ENCODE measurements around the gene ARHGEF10L. TPM values are rescaled to one million over a fixed set of nuclear protein-coding genes. Genes with fewer than 3 reads are reported as not detected.

ARHGEF10L gene
- total RNA-seq, 3 donors from 2014 or later (not counting 1 experiment from before 2014, with no cell fraction given) = 0.70 to 1.7 (median 0.94) TPM

GRCh38 chr1:17658837-17659236 lies 119.3 kb downstream of the ARHGEF10L start:
- Mint-ChIP-seq H3K27me3 (ENCODE audit: low read depth in 2 of 2) (no peaks in the 10 kb centered on the region), H3K27ac (no peak overlapping the region), H3K4me1 (peaks cover 0 to 5% of the 10 kb centered on the region in 2 donors), H3K9me3 (no peaks in the 10 kb centered on the region), H3K36me3 (no peaks in the 10 kb centered on the region), H3K4me3 (no peak overlapping the region)
- no peaks in the 10 kb centered on the region for H3K9me3 ChIP-seq (ENCODE audit: control insufficient read depth, insufficient read depth, low read length)
- no peaks in the 10 kb centered on the region for H3K27me3 ChIP-seq (ENCODE audit: control insufficient read depth, insufficient read depth, low read length)
- ATAC-seq (no peak), DNase-seq (no peak)
- H3K27ac ChIP-seq (ENCODE audit: low read length) = no peak overlapping the region
- TF ChIP-seq, protein P1, sequence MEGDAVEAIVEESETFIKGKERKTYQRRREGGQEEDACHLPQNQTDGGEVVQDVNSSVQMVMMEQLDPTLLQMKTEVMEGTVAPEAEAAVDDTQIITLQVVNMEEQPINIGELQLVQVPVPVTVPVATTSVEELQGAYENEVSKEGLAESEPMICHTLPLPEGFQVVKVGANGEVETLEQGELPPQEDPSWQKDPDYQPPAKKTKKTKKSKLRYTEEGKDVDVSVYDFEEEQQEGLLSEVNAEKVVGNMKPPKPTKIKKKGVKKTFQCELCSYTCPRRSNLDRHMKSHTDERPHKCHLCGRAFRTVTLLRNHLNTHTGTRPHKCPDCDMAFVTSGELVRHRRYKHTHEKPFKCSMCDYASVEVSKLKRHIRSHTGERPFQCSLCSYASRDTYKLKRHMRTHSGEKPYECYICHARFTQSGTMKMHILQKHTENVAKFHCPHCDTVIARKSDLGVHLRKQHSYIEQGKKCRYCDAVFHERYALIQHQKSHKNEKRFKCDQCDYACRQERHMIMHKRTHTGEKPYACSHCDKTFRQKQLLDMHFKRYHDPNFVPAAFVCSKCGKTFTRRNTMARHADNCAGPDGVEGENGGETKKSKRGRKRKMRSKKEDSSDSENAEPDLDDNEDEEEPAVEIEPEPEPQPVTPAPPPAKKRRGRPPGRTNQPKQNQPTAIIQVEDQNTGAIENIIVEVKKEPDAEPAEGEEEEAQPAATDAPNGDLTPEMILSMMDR (IDR thresholded peaks at IDR 0.05) = no peak
- intact Hi-C loops (cut with micrococcal nuclease) = no loop called here
- 74% methylated on average over 6 of the region's 6 CpGs for WGBS (ENCODE audit: insufficient coverage)
- no peak overlapping the region for H3K4me3 ChIP-seq (ENCODE audit: low read length)
- H3K4me1 ChIP-seq (ENCODE audit: control insufficient read depth, insufficient read depth, low read length) = no peaks in the 10 kb centered on the region
- no peaks in the 10 kb centered on the region for H3K36me3 ChIP-seq (ENCODE audit: control insufficient read depth, insufficient read depth, low read length)

GRCh38 chr1:17661546-17662157 lies 122.2 kb downstream of the ARHGEF10L start:
- Histone ChIP-seq H3K27ac (ENCODE audit: low read length) (no peak overlapping the region), H3K4me1 (ENCODE audit: control insufficient read depth, insufficient read depth, low read length) (no peaks in the 10 kb centered on the region), H3K9me3 (ENCODE audit: control insufficient read depth, insufficient read depth, low read length) (no peaks in the 10 kb centered on the region), H3K36me3 (ENCODE audit: control insufficient read depth, insufficient read depth, low read length) (no peaks in the 10 kb centered on the region), H3K27me3 (ENCODE audit: control insufficient read depth, insufficient read depth, low read length) (no peaks in the 10 kb centered on the region), H3K4me3 (ENCODE audit: low read length) (no peak overlapping the region)
- no peaks in the 10 kb centered on the region for H3K36me3 Mint-ChIP-seq
- H3K4me1 Mint-ChIP-seq = peaks cover 0 to 5% of the 10 kb centered on the region in 2 donors
- H3K9me3 Mint-ChIP-seq = no peaks in the 10 kb centered on the region
- DNase-seq (peak; percentile 42 to 62), ATAC-seq (peak in 1 of 3 donors; percentile 61)
- intact Hi-C loops (cut with micrococcal nuclease) = no loop called here
- no peak overlapping the region for H3K27ac Mint-ChIP-seq
- TF ChIP-seq, protein P1 (IDR thresholded peaks at IDR 0.05) = peak; percentile 67
- H3K4me3 Mint-ChIP-seq = no peak overlapping the region
- H3K27me3 Mint-ChIP-seq (ENCODE audit: low read depth in 2 of 2) = no peaks in the 10 kb centered on the region
- 54% methylated on average over 15 of the region's 15 CpGs for WGBS (ENCODE audit: insufficient coverage)

GRCh38 chr1:17662296-17662695 lies 122.8 kb downstream of the ARHGEF10L start:
- no peaks in the 10 kb centered on the region for H3K36me3 ChIP-seq (ENCODE audit: control insufficient read depth, insufficient read depth, low read length)
- WGBS (ENCODE audit: insufficient coverage) = 85% methylated on average over 10 of the region's 10 CpGs
- no peak overlapping the region for H3K27ac Mint-ChIP-seq
- no peaks in the 10 kb centered on the region for H3K9me3 Mint-ChIP-seq
- no peaks in the 10 kb centered on the region for H3K27me3 Mint-ChIP-seq (ENCODE audit: low read depth in 2 of 2)
- no peak overlapping the region for H3K4me3 Mint-ChIP-seq
- H3K27me3 ChIP-seq (ENCODE audit: control insufficient read depth, insufficient read depth, low read length) = no peaks in the 10 kb centered on the region
- peaks cover 0 to 5% of the 10 kb centered on the region in 2 donors for H3K4me1 Mint-ChIP-seq
- intact Hi-C loops (cut with micrococcal nuclease) = no loop called here
- no peaks in the 10 kb centered on the region for H3K9me3 ChIP-seq (ENCODE audit: control insufficient read depth, insufficient read depth, low read length)
- H3K36me3 Mint-ChIP-seq = no peaks in the 10 kb centered on the region
- TF ChIP-seq, protein P1 (IDR thresholded peaks at IDR 0.05) = no peak
- no peaks in the 10 kb centered on the region for H3K4me1 ChIP-seq (ENCODE audit: control insufficient read depth, insufficient read depth, low read length)
- ATAC-seq = no peak
- no peak for DNase-seq
- H3K4me3 ChIP-seq (ENCODE audit: low read length) = no peak overlapping the region
- no peak overlapping the region for H3K27ac ChIP-seq (ENCODE audit: low read length)

DNA sequence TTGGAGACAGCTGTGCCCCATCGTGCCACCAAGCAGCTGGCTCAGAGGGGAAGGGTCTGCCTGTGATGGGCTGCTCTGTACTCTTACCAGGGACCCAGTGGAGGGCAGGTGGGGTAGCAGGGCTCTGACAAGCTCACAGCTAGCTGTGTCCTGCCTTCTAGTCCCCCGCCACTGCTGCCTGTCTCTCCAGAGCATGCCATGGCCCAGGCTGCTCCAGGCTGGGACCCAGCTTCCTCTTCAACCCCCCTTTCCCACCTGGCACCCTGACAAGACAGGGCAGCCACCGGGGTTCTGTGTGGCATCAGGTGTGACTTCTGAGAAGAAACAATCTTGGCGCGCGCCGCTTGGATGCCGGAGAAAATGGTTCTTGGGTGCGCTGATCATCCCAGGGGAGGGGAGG lies 123.3 kb downstream of the ARHGEF10L start:
- no peak overlapping the region for H3K4me3 Mint-ChIP-seq
- Histone ChIP-seq H3K27ac (ENCODE audit: low read length) (no peak overlapping the region), H3K4me3 (ENCODE audit: low read length) (no peak overlapping the region), H3K4me1 (ENCODE audit: control insufficient read depth, insufficient read depth, low read length) (no peaks in the 10 kb centered on the region), H3K9me3 (ENCODE audit: control insufficient read depth, insufficient read depth, low read length) (no peaks in the 10 kb centered on the region), H3K27me3 (ENCODE audit: control insufficient read depth, insufficient read depth, low read length) (no peaks in the 10 kb centered on the region), H3K36me3 (ENCODE audit: control insufficient read depth, insufficient read depth, low read length) (no peaks in the 10 kb centered on the region)
- TF ChIP-seq, protein P1 (IDR thresholded peaks at IDR 0.05) = no peak
- no peaks in the 10 kb centered on the region for H3K9me3 Mint-ChIP-seq
- DNase-seq = no peak
- H3K27me3 Mint-ChIP-seq (ENCODE audit: low read depth in 2 of 2) = no peaks in the 10 kb centered on the region
- intact Hi-C loops (cut with micrococcal nuclease) = no loop called here
- 80% methylated on average over 9 of the region's 9 CpGs for WGBS (ENCODE audit: insufficient coverage)
- H3K36me3 Mint-ChIP-seq = no peaks in the 10 kb centered on the region
- H3K4me1 Mint-ChIP-seq = peaks cover 0 to 5% of the 10 kb centered on the region in 2 donors
- no peak for ATAC-seq
- no peak overlapping the region for H3K27ac Mint-ChIP-seq
